HG03457 (cell line): ENCODE results near the gene PPAN.

Source experiments
- ATAC-seq: cut with Tn5 transposase; IDR thresholded peaks from one replicate; pipeline ENCODE4 v1.9.1; 2021; ENCODE audit warnings: moderate number of reproducible peaks; ENCODE audit not compliant: unreplicated experiment

The PPAN gene, protein sequence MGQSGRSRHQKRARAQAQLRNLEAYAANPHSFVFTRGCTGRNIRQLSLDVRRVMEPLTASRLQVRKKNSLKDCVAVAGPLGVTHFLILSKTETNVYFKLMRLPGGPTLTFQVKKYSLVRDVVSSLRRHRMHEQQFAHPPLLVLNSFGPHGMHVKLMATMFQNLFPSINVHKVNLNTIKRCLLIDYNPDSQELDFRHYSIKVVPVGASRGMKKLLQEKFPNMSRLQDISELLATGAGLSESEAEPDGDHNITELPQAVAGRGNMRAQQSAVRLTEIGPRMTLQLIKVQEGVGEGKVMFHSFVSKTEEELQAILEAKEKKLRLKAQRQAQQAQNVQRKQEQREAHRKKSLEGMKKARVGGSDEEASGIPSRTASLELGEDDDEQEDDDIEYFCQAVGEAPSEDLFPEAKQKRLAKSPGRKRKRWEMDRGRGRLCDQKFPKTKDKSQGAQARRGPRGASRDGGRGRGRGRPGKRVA

DNA sequence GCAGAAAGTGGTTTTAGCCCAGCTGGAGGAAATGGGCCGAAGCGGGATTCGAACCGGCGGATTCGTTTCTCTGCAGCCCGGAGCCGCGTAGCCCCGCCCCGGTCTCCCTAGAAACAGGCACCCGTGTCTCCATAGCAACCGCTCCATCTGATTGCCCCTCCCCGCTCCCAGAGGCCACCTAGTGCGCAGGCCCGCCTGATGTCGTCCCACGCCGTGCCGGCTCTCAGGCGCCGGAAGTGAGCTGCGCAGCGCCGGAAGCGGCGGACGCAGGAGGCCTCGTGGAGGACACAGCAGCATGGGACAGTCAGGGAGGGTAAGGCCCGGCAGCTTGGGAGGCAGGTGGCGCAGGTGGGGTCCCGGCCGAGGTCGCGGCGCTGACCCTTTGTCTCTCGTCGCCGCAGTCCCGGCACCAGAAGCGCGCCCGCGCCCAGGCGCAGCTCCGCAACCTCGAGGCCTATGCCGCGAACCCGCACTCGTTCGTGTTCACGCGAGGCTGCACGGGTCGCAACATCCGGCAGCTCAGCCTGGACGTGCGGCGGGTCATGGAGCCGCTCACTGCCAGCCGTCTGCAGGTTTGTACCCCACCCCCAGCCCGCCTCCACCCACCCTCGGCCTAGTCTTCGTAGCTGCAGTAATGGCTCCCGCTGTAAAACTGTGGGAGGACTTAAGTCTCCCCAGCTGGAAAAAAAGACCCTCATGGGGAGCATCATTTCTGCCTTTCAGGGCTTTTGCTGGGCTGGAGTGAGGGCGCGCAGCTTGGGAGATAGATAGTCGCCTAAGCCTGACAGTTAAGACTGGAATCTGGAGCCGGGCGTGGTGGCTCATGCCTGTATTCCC lies at the start of gene PPAN:
Gene PPAN, plus strand, starts transcription at position 263 of the 837 bp plus-strand sequence. Its CDS starts 33 bp downstream, at position 296.
- peak; percentile 40 for ATAC-seq

DNA sequence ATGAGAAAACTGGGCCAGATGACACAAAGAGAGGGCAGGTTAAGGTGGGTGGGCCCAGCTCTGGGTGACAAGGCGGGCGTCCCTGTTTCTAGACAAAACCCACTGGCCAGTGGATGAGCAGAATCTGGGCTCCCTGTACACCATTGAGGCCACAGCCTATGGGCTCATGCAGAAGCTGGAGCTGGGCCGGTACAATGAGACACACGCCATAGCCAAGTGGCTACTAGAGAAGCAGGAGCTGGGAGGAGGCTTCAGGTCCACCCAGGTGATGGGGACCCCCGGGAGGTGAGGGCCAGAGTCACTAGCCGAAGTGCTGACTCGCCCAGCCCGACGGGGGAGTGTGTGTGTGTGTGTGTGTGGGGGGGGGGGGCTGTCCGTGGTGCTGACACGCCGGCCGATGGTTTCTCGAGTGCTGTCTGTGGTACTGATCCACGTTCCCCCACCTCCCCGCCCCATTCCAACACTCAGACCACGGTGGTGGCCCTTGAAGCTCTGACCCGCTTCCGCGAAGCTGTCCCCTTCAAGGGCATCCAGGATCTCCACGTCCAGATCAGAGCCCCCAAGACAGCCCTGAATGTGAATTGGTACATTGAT lies 44.3 kb upstream of the PPAN start:
- ATAC-seq: no peak

DNA sequence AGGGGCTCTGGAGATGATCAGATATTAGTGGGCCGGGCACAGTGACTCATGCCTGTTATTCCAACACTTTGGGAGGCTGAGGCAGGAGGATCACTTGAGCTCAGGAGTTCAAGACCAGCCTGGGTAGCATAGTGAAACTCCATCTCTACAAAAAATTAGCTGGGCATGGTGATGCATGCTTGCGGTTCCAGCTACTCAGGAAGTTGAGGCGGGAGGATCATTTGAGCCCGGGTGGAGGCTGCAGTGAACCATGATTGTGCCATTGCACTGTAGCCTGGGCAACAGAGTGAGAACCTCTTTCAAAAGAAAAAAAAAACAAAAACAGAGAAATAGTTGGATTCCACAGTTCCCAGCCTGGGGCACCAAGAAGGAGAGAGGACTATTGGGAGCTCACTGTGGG lies 38.0 kb upstream of the PPAN start:
- no peak for ATAC-seq

DNA sequence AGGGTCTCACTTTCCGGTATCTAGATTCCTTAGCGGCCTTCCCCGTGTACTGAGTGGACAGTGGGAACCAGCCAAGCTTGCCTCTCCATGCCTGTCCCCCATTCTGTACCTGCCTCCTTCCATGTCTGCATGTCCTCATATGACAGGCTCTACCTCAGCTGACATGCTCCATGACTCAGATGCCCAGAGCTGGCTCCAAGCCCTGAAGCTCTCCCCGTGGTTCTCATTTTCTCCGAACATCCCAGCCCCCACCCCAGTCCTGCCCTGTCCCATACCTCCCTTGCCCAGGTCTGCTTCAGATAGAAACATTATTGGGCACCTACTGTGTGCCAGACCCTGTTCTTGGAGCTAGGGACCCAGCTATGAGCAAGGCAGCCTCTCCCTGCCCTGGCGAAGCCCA lies 37.1 kb upstream of the PPAN start:
- ATAC-seq: no peak

DNA sequence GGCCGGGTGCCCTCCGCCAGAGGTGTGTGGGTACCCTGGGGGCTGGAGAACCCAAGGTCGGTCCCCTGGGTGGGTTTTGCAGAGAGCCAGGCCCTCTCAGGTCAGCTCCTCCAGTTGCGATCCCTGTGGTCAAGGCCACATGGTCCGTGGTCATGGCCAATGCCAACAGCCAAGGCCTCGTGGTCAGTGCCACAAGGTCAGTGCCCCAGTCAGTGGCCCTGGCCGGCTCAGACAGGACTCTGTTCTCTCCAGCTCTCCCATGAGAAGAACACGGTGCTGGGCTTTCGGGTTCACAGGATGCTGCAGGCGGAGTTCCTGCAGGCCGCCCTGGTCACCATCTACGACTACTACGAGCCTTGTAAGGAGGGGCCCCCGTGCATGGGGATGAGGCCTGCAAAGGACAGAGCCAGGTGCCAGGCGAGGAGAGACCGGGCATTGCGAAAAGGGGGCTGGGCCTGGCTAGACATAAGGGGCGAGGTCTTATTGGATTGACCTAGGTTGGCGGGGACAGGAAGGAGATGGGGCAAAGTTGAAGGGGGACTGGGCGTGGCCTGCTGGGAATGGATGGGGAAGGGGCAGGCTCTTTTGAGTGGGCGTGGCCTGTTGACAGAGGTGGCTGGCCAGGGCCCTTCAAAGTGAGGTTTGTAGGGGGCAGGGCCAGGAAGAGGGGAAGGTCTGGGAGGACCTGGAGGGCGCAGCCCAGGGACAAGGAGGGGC lies 35.3 kb upstream of the PPAN start:
- no peak for ATAC-seq

DNA sequence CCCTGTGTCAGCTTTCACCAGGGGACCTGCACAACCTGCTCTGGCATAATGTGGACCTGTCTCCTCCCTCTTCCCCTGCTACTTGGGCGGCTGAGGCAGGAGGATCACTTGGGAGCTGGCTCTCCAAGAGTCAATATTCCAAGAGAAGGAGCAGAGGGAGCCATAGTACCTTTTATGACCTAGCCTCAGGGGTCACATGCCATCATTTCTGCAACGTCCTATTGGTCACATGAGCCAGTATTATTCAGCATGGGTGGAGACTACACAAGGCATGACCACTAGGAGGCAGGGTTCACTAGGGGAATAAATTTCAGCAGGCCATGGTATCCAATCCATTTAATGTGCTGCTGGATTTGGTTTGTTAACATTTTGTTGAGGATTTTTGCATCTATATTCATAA lies 32.0 kb upstream of the PPAN start:
- ATAC-seq: no peak

DNA sequence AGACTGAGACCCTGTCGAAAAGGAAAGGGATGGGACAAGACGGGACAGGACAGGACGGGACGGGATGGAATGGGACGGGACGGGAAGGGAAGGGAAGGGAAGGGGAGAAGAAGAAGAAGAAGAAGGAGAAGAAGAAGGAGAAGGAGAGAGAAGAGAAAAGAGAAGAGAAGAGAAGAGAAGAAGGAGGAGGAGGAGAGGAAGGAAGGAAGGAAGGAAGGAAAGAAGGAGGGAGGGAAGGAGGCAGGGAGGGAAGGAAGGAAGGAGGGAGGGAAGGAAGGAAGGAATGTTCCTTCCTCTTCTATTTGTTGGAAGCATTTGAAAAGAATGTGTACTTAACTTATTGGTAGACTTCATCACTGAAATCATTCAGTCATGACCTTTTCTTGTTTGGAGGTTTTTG lies 29.6 kb upstream of the PPAN start:
- ATAC-seq: no peak

DNA sequence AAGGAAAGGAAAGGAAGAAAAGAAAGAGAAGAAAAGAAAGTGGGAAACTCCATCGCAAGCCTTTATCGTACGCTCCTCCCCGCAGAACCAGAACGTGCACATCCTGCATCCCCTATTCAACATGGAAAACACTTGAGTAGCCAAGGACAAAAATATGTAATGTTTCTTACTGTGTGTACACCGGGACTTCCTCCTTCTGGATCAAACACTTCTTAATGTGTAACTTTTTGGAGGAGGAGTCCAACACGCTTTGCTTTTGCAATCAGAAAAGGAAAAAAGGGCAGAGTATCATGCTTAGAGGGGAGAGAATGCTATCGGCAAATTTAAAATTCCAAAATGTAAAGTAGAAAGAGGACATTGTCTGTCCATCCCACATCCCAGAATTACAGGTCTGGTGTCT lies 27.8 kb upstream of the PPAN start:
- no peak for ATAC-seq

DNA sequence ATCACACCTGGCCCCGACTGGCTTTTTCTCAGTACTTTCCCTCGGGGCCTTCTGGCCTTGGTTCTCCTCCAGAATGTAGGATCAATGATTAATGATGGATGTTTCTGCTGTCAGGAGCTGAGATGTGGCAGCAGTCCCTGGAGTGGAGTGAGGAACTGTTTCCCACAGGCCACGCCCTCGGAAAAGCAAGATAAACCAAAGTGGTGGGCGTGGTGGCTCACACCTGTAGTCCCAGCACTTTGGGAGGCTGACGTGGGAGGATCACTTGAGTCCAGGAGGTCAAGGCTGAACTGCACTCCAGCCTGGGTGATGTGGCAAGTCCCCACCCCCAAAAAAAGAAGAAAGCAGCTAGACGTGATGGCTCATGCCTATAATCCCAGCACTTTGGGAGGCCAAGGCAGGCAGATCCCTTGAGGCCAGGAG lies 27.1 kb upstream of the PPAN start:
- ATAC-seq: no peak

DNA sequence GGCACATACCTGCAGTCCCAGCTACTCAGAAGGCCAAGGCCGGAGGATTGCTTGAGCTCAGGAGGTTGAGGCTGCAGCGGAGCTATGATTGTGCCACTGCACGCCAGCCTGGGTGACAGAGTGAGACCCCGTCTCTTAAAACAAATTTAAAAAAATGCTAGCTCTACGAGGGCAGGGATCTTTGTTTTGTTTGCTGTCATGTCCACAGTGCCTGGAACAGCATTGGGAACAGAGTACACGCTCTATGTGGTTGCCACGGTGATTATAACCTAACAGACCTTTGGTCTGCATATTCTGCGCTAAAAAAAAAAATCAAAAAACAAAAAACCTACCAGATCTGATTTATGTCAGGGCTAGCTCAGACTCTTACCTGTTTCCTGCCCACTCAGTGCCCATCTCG lies 22.3 kb upstream of the PPAN start:
- ATAC-seq: no peak

DNA sequence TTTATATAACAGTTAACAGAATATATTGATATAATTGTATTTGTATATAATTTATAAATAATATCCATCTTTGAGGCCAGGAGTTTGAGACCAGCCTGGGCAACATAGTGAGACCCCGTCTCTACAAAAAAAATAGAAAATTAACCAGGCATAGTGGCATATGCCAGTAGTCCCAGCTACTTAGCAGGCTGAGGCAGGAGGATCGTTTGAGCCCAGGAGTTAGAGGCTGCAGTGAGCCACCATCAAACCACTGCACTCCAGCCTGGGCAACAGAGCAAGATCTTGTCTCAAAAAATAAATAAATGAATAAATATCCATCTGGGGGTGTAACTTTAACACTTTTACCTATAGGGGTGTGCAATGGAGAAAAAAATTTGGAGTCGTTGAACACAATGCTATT lies 21.4 kb upstream of the PPAN start:
- ATAC-seq: no peak

DNA sequence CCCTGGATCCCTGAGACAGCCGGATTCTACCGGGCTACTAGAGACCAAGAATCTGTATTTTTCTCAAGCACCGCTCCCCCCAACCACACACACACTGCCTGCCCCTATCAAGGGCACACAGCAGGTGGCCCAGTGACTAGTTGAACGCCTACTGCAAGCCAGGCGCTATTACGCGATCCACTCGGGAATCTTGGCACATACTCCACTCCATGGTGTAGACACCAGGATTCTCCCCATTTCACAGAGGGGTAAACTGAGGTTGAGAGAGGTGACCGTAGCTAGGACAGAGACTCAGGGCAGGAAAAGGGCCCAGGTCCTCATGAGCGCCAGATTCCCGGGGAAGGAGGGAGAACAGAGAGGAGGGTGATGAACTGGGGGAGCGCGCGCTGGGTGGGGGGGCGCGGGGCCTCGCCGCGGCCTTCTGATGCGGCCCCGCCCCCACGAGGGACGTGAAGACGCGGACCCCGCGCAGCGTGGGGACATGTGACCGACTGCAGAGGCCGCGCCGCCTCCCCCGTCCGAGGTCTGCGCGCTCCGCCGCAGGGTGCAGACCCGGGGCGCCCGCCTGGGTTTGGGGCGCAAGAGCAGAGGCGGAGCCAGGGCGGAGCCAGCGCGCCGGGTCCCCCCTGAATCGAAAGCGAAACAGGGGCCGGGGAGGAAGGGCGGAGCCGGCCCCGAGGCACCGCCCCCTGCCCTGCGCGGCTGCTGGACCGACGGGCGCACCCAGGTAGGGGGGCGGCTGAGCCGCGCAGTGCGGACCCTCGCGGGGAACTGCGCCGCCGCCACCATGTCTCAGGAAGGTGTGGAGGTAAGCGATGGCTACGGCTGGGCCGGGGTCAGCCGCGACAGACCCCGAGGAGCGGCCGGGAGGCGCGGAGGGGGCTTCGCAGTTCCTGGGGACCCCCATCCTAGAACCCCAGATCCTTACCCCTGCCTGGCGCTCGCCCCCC lies 20.2 kb upstream of the PPAN start, which contains the start of gene SHFL:
Gene SHFL, plus strand, starts transcription at position 677 of the 950 bp plus-strand sequence. Its CDS starts 111 bp downstream, at position 788.
- no peak for ATAC-seq

DNA sequence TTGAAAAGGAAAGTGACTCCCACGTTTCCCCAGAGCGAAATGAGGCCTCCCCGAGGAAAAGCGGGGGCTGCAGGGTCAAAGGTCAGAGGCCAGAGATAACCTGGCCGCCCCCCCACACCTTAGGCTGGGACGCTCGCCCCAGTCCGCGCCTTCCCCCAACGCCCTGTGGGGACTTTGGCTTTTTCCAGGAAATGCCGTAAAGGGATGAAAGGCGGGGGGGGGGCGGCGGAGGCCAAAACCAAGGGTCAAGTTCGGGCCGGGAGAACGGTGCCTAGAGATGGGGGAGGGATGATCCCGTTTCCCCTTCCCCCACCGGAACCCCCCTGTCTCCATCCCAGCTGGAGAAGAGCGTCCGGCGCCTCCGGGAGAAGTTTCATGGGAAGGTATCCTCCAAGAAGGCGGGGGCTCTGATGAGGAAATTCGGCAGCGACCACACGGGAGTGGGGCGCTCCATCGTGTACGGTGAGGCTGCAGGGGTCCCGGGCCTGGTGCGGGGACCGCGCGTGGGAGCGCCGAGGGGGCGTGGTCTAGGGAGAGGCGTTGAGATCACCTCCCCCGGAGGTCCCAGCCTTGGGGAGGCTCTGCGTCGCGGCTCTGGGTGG lies 19.5 kb upstream of the PPAN start:
- ATAC-seq: no peak

DNA sequence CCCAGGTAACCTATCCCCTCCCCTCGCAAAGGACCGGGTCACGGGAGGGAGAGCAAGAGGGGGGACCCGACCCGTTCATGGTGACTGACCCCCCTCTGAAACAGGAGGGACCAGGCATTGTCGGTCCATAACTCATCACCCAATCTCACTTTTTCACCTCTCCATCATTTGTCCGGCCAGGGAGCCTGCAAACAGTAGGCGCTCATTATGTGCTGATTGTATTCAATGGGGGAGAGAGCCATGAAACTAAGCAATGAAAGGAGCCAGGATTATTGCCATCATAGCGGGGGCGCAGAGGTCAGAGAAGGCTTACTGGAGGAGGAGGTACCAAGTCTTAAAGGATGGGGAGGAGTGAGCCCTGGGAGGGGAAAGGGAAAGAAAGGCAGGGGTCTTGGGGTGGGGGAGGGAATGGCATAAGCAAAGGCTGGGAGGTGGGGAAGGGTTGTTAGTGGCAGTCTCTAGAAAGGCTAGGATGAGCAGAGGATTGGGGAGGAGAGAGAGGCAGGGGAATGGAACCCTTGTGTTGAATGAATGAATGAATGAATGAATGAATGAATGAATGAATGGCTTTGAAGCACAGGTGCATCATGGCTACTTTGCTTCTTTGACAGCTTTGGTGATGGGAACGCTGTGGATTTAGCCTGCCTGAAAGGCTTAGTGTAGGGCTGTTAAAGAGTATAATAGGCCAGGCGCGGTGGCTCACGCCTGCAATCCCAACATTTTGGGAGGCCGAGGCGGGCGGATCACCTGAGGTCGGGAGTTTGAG lies 18.7 kb upstream of the PPAN start:
- ATAC-seq: no peak

DNA sequence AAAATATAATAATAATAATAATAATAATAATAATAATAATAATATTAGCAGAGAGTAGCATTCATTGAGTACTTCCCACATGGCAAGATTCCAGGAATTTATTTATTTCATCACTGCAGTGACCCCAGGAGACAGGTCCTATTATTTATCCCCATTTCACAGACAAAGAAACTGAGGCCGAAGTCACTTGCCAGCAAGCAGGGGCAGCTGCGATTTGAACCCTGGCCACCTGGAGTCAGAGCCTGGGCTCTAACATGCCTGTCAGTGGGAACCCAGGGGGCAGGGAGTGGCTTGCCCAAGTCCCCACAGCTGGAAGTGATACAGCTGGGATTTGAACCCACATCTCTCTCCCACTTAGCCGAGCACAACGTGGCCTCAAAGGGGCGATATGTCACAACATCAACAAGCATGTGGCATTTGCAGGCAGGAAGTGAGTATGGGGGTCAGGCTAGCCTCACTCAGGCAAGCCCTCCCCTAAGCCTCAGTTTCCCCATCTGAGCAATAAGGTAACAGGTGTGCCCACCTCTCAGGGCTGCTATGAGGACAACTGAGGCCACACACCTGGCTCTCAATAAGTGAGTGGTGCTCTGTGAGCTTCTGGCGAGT lies 17.1 kb upstream of the PPAN start:
- ATAC-seq: no peak

DNA sequence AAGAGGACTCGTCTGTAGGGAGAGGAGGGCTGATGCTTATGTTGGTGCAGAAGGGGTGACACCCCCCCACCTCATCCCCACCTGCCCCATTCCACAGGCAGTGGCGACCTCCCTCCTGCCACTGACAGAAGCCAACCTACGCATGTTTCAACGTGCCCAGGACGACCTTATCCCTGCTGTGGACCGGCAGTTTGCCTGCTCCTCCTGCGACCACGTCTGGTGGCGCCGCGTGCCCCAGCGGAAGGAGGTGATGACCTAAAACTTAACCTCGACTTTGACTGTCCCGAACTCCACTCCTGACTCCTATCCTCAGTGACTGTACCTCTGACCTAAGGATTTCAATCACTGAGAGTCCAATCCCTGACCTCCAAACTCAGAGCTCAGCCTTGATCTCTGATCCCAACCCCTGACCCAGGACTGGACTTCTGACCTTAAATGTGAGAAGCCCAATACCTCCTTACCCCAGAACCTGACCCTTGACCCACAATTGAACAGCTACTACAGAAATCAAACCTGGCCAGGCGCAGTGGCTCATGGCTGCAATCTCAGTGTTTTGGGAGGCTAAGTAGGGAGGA lies 16.3 kb upstream of the PPAN start:
- no peak for ATAC-seq

DNA sequence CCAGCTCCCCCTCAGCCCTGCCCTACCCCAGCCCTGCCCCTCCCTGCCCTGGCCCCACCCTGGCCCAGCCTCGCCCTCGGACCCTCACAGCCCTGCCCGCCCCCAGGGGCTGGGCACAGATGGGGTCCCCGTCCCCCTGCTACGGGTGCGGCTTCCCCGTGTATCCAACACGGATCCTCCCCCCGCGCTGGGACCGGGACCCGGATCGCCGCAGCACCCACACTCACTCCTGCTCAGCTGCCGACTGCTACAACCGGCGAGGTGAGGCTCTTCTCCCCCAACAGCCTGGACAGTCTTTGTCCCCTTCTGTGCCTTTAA lies 14.8 kb upstream of the PPAN start:
- ATAC-seq: no peak
